Activated CD4-positive, CD25-positive, alpha-beta regulatory T cell treated with anti-CD3 and anti-CD28 coated beads, Interleukin-2, amount 50 U/mL, for 24 hours (primary cell): Measurements from ENCODE around the gene RUFY3.
"Not testable (repeated sequence)": the region's sequence is repeated elsewhere in the genome, so short reads cannot be mapped to it uniquely, and the experiment has no call there.

Experiments used
- ATAC-seq, 2 donors: fragments of 150-1000 bp; cut with Tn5 transposase; one replicate each; pipeline ENCODE4 v1.10.0; 2021; ENCODE audit warnings: mild to moderate bottlenecking in 1 of 2, moderate library complexity in 1 of 2

RUFY3 gene

GRCh38 chr4:70788733-70789132 is 67.0 kb downstream of the RUFY3 start:
- ATAC-seq = no peak

- ATAC-seq = no peak
These were observed 71.9 kb downstream of the RUFY3 start for GRCh38 chr4:70793626-70794025.

- peak; percentile 28 to 55 for ATAC-seq
These were observed 79.6 kb downstream of the RUFY3 start for GRCh38 chr4:70801265-70801809.

- ATAC-seq = no peak
These were observed 81.3 kb downstream of the RUFY3 start for GRCh38 chr4:70802928-70803580.

GRCh38 chr4:70808151-70808550 is 86.4 kb downstream of the RUFY3 start:
- ATAC-seq = no peak

GRCh38 chr4:70815370-70815769 is 93.6 kb downstream of the RUFY3 start:
- ATAC-seq = no peak

GRCh38 chr4:70816894-70817293 is 95.1 kb downstream of the RUFY3 start:
- ATAC-seq = no peak

- ATAC-seq = no peak
These were observed 96.5 kb downstream of the RUFY3 start for GRCh38 chr4:70818173-70818855.

GRCh38 chr4:70818921-70819320 is 97.2 kb downstream of the RUFY3 start:
- no peak for ATAC-seq

- ATAC-seq = no peak
These were observed 107.3 kb downstream of the RUFY3 start for GRCh38 chr4:70829015-70829414.

GRCh38 chr4:70829492-70829891 is 107.7 kb downstream of the RUFY3 start:
- ATAC-seq = no peak

- ATAC-seq = no peak
These were observed 108.3 kb downstream of the RUFY3 start for GRCh38 chr4:70830054-70830453.

GRCh38 chr4:70831293-70831692 is 109.5 kb downstream of the RUFY3 start:
- ATAC-seq = no peak

GRCh38 chr4:70833675-70834074 is 111.9 kb downstream of the RUFY3 start:
- ATAC-seq = no peak

- ATAC-seq = no peak
These were observed 114.3 kb downstream of the RUFY3 start for GRCh38 chr4:70836081-70836480.

GRCh38 chr4:70838204-70838603 is 116.4 kb downstream of the RUFY3 start:
- no peak for ATAC-seq

GRCh38 chr4:70838666-70839588 is 117.2 kb downstream of the RUFY3 start:
- ATAC-seq = peak; percentile 52 to 56

GRCh38 chr4:70839589-70840093 is 117.9 kb downstream of the RUFY3 start, which contains the start of gene GRSF1:
Gene GRSF1, minus strand, starts transcription at chr4:70839890. Its CDS starts 63 bp downstream, at chr4:70839827.
- ATAC-seq = peak; percentile 80 to 83

GRCh38 chr4:70840137-70840536 is 118.4 kb downstream of the RUFY3 start:
- ATAC-seq = peak; percentile 11

GRCh38 chr4:70840631-70841030 is 118.9 kb downstream of the RUFY3 start:
- not testable (repeated sequence) for ATAC-seq

- no peak for ATAC-seq
These were observed 119.4 kb downstream of the RUFY3 start for GRCh38 chr4:70841211-70841610.

GRCh38 chr4:70841951-70842350 is 120.2 kb downstream of the RUFY3 start:
- ATAC-seq = no peak
